ENCODE data around the gene ERCC4. TPM values are rescaled to one million over a fixed set of nuclear protein-coding genes. Genes with fewer than 3 reads are reported as not detected.

Gene ERCC4
- polyA plus RNA-seq, 1 of the 3 experiments (the other 2 are of a cell fraction), result 1.8 TPM

DNA sequence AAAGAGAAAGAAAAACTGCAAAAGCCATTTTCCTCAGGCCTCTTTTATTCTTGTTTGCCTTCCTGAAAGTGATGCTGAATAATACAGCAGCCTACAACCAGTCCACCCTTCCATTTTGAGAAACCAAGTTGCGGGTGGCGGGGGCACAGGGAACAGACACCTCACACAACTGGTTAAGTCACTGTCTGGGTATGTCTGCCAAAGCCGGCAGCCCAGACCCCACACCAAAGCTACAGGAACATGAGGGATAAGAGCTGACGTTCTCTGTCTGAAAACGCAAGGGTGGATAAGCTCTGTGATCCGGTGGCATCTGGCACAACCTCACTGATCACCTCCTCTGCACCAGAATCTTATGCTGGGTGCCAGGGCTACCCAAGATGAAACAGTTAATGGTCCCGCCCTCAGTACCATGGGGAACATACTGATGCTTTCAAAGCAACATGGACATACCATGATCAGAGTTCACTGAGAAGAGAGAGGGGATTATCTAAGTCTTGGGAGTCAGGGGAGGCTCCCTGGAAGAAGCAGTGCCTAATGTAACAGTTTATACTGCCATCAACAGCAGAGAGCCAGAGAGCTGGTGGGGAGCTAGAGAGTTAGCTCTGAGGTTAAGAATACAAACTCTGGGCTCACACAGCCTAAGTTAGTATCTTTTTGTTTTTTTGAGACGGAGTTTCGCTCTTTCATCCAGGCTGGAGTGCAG lies 53.5 kb downstream of the ERCC4 start:
- WGBS (ENCODE audit: low lambda C conversion rate), result 76% methylated on average over 8 of the region's 9 CpGs
- H2AFZ ChIP-seq (ENCODE audit: low read depth), result no peak overlapping the region
- no peak overlapping the region for H3K9ac ChIP-seq

GRCh38 chr16:13977177-13977576 lies 57.2 kb downstream of the ERCC4 start:
- Histone ChIP-seq H2AFZ (ENCODE audit: low read depth) (no peak overlapping the region), H4K20me1 (ENCODE audit: insufficient read depth) (no peaks in the 10 kb centered on the region), H3K27ac (ENCODE audit: low read depth in 2 of 2, low read length in 1 of 2) (no peak overlapping the region), H3K9me3 (0 out of 2 replicates have a peak, but pooled peaks cover 5% of the 10 kb centered on the region), H3K79me2 (ENCODE audit: insufficient read depth) (no peaks in the 10 kb centered on the region), H3K4me1 (ENCODE audit: control insufficient read depth in 1 of 2, insufficient read depth in 2 of 2, low read depth in 1 of 2, low read length in 1 of 2) (no peaks in the 10 kb centered on the region), H3K4me2 (no peak overlapping the region), H3K36me3 (replicated peaks in 1 of 2; ENCODE audit: control insufficient read depth in 1 of 2, insufficient read depth in 2 of 2, low read length in 1 of 2) (no peaks in the 10 kb centered on the region), H3F3A (replicated peaks; ENCODE audit: insufficient read depth) (no peaks in the 10 kb centered on the region), H3K9me2 (no peaks in the 10 kb centered on the region), H3K27me3 (ENCODE audit: insufficient read depth) (peaks cover 5% of the 10 kb centered on the region; the same call in 1 of the 2 replicates), H3K4me3 (ENCODE audit: low read depth in 2 of 2, low read length in 1 of 2) (no peak overlapping the region), H3K9ac (no peak overlapping the region)
- no peak for DNase-seq
- 83% methylated on average over 6 of the region's 6 CpGs for WGBS (ENCODE audit: low lambda C conversion rate)
- POLR2A ChIA-PET, result no interaction called here
- CTCF ChIA-PET, result no interaction called here
- TF ChIP-seq RAD21 (IDR thresholded peaks at IDR 0.05; ENCODE audit: low read length) (no peak), MXI1 (IDR thresholded peaks at IDR 0.05; ENCODE audit: low read depth, low read length) (no peak), TCF12 (IDR thresholded peaks at IDR 0.05) (no peak), ELF1 (IDR thresholded peaks at IDR 0.05) (no peak), MAX (IDR thresholded peaks at IDR 0.05; ENCODE audit: low read depth) (no peak), POLR2AphosphoS5 (IDR thresholded peaks at IDR 0.05; ENCODE audit: low read depth, low read length) (no peak), CTCF (IDR thresholded peaks at IDR 0.05) (no peak), EZH2phosphoT487 (IDR thresholded peaks at IDR 0.05; ENCODE audit: borderline replicate concordance, low read depth) (no peak), NRF1 (IDR thresholded peaks at IDR 0.05; ENCODE audit: low read depth, low read length) (no peak), GABPA (IDR thresholded peaks at IDR 0.05; ENCODE audit: low read depth) (no peak), RCOR1 (IDR thresholded peaks at IDR 0.05; ENCODE audit: low read length) (no peak)
- TF ChIP-seq, protein P1, sequence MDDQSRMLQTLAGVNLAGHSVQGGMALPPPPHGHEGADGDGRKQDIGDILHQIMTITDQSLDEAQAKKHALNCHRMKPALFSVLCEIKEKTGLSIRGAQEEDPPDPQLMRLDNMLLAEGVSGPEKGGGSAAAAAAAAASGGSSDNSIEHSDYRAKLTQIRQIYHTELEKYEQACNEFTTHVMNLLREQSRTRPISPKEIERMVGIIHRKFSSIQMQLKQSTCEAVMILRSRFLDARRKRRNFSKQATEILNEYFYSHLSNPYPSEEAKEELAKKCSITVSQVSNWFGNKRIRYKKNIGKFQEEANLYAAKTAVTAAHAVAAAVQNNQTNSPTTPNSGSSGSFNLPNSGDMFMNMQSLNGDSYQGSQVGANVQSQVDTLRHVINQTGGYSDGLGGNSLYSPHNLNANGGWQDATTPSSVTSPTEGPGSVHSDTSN (IDR thresholded peaks at IDR 0.05), result no peak

More for the DNA sequence above, 53.5 kb downstream of the ERCC4 start:
- H3K4me1 ChIP-seq (ENCODE audit: control insufficient read depth in 1 of 2, insufficient read depth in 2 of 2, low read depth in 1 of 2, low read length in 1 of 2), result no peaks in the 10 kb centered on the region
- H3K4me3 ChIP-seq (ENCODE audit: low read depth in 2 of 2, low read length in 1 of 2), result no peak overlapping the region
- no peaks in the 10 kb centered on the region for H4K20me1 ChIP-seq (ENCODE audit: insufficient read depth)
- no peak overlapping the region for H3K27ac ChIP-seq (ENCODE audit: low read depth in 2 of 2, low read length in 1 of 2)
- no peak overlapping the region for H3K4me2 ChIP-seq
- POLR2A ChIA-PET, result no interaction called here
- no peaks in the 10 kb centered on the region for H3K79me2 ChIP-seq (ENCODE audit: insufficient read depth)
- H3K36me3 ChIP-seq (replicated peaks in 1 of 2; ENCODE audit: control insufficient read depth in 1 of 2, insufficient read depth in 2 of 2, low read length in 1 of 2), result no peaks in the 10 kb centered on the region
- DNase-seq, result no peak
- TF ChIP-seq ELF1 (IDR thresholded peaks at IDR 0.05) (no peak), RAD21 (IDR thresholded peaks at IDR 0.05; ENCODE audit: low read length) (no peak), JUND (IDR thresholded peaks at IDR 0.05) (no peak), NFIC (IDR thresholded peaks at IDR 0.05; ENCODE audit: borderline replicate concordance) (no peak), TCF12 (IDR thresholded peaks at IDR 0.05) (no peak), MAX (IDR thresholded peaks at IDR 0.05; ENCODE audit: low read depth) (no peak), GABPA (IDR thresholded peaks at IDR 0.05; ENCODE audit: low read depth) (no peak), REST (IDR thresholded peaks at IDR 0.05; ENCODE audit: low read depth, low read length) (no peak)
- CTCF ChIA-PET, result interaction anchor here (1.4 to 1.6 kb wide), 2 partner anchors 12 to 37 kb away, joined by 3 to 4 read pairs; no protein-coding TSS in a partner anchor
- H3K9me3 ChIP-seq, result no peaks in the 10 kb centered on the region
- H3K27me3 ChIP-seq (ENCODE audit: insufficient read depth), result peaks cover 5% of the 10 kb centered on the region; the same call in 1 of the 2 replicates
- H3K9me2 ChIP-seq, result no peaks in the 10 kb centered on the region
- H3F3A ChIP-seq (replicated peaks; ENCODE audit: insufficient read depth), result no peaks in the 10 kb centered on the region

Data from SK-N-SH (cell line).